KMS-11 (cell line): ENCODE measurements around the gene MRAP.

Source experiments
- H2AFZ ChIP-seq: fragments of 200-600 bp; sonication (generic); 2 replicates; pipeline ENCODE4 v1.6.1; 2016; ENCODE audit warnings: antibody characterized with exemption, mixed run types, low read depth
- H3K27ac ChIP-seq: fragments of 200-600 bp; sonication (generic); 2 replicates; pipeline ENCODE4 v1.6.1; 2016; ENCODE audit warnings: mild to moderate bottlenecking, mixed run types
- H3K27me3 ChIP-seq: fragments of 200-600 bp; sonication (generic); 2 replicates; pipeline ENCODE4 v1.6.1; 2017; ENCODE audit warnings: mild to moderate bottlenecking, low read depth, mixed run types, moderate library complexity; ENCODE audit not compliant: insufficient read depth
- H3K36me3 ChIP-seq: fragments of 200-600 bp; sonication (generic); 2 replicates; pipeline ENCODE4 v1.6.1; 2017; ENCODE audit warnings: mild to moderate bottlenecking, mixed run types; ENCODE audit not compliant: insufficient read depth
- H3K4me1 ChIP-seq: fragments of 200-600 bp; sonication (generic); 2 replicates; pipeline ENCODE4 v1.6.1; 2016; ENCODE audit warnings: mild to moderate bottlenecking, low read depth, mixed run types; ENCODE audit not compliant: poor library complexity, severe bottlenecking
- H3K4me2 ChIP-seq: fragments of 200-600 bp; sonication (generic); 2 replicates; pipeline ENCODE4 v1.7.0; 2016; ENCODE audit warnings: mild to moderate bottlenecking, mixed run types
- H3K4me3 ChIP-seq: fragments of 200-600 bp; sonication (generic); IDR thresholded peaks from 2 replicates; pipeline ENCODE4 v1.6.1; 2017; ENCODE audit warnings: low read depth, low read length, mixed read lengths; ENCODE audit not compliant: insufficient read depth
- H3K79me2 ChIP-seq: fragments of 200-600 bp; sonication (generic); 2 replicates; pipeline ENCODE4 v1.6.1; 2016; ENCODE audit warnings: low read depth, mixed run types; ENCODE audit not compliant: insufficient read depth
- H3K9ac ChIP-seq: fragments of 200-600 bp; sonication (generic); 2 replicates; pipeline ENCODE4 v1.6.1; 2016; ENCODE audit warnings: mild to moderate bottlenecking, mixed run types
- H4K20me1 ChIP-seq: fragments of 200-600 bp; sonication (generic); 2 replicates; pipeline ENCODE4 v1.6.1; 2016; ENCODE audit warnings: mild to moderate bottlenecking, mixed run types; ENCODE audit not compliant: insufficient read depth
- CTCF ChIP-seq: fragments of 200-600 bp; sonication (generic); conservative IDR thresholded peaks from 2 replicates; pipeline ENCODE4 v1.6.1; 2017; ENCODE audit warnings: low read depth, mild to moderate bottlenecking, antibody characterized with exemption, low read length, moderate library complexity, mixed read lengths

MRAP gene

GRCh38 chr21:32298658-32299081, at the start of gene MRAP:
TSS of gene MRAP (plus strand) at chr21:32298855. CDS start at chr21:32298972, 117 bp downstream.
- Histone ChIP-seq H3K36me3 (no peaks in the 10 kb centered on the region), H3K27ac (no peak within 1 kb of the TSS), H3K79me2 (no peaks in the 10 kb centered on the region), H3K4me2 (no peak within 1 kb of the TSS), H4K20me1 (no peaks in the 10 kb centered on the region), H3K9ac (no peak within 1 kb of the TSS), H2AFZ (no peak within 1 kb of the TSS), H3K4me1 (no peaks in the 10 kb centered on the region), H3K4me3 (no peak within 1 kb of the TSS), H3K27me3 (no peaks in the 10 kb centered on the region)
- no peak for TF ChIP-seq CTCF

GRCh38 chr21:32249511-32250280, 49.0 kb upstream of the MRAP start:
- no peak for TF ChIP-seq CTCF
- H3K27me3 ChIP-seq, result no peaks in the 10 kb centered on the region
- H2AFZ ChIP-seq, result no peak overlapping the region

GRCh38 chr21:32252136-32252535, 46.5 kb upstream of the MRAP start:
- H3K27ac ChIP-seq, result no peak overlapping the region
- no peak overlapping the region for H3K4me3 ChIP-seq
- no peak overlapping the region for H2AFZ ChIP-seq
- H3K4me2 ChIP-seq, result no peak overlapping the region
- no peaks in the 10 kb centered on the region for H3K4me1 ChIP-seq
- H3K36me3 ChIP-seq, result no peaks in the 10 kb centered on the region
- no peak overlapping the region for H3K9ac ChIP-seq
- H3K79me2 ChIP-seq, result no peaks in the 10 kb centered on the region
- no peaks in the 10 kb centered on the region for H3K27me3 ChIP-seq
- no peaks in the 10 kb centered on the region for H4K20me1 ChIP-seq
- TF ChIP-seq CTCF, result no peak

More at GRCh38 chr21:32249511-32250280, 49.0 kb upstream of the MRAP start:
- H3K4me1 ChIP-seq, result no peaks in the 10 kb centered on the region
- no peak overlapping the region for H3K27ac ChIP-seq
- H3K4me3 ChIP-seq, result no peak overlapping the region
- H3K36me3 ChIP-seq, result no peaks in the 10 kb centered on the region
- H3K9ac ChIP-seq, result no peak overlapping the region
- no peaks in the 10 kb centered on the region for H4K20me1 ChIP-seq
- H3K79me2 ChIP-seq, result no peaks in the 10 kb centered on the region
- H3K4me2 ChIP-seq, result no peak overlapping the region

- Histone ChIP-seq H3K4me2 (no peak overlapping the region), H3K4me1 (no peaks in the 10 kb centered on the region), H3K9ac (no peak overlapping the region), H3K4me3 (no peak overlapping the region), H4K20me1 (no peaks in the 10 kb centered on the region), H2AFZ (no peak overlapping the region), H3K27me3 (no peaks in the 10 kb centered on the region), H3K79me2 (no peaks in the 10 kb centered on the region), H3K36me3 (no peaks in the 10 kb centered on the region), H3K27ac (no peak overlapping the region)
- no peak for TF ChIP-seq CTCF
Observed at GRCh38 chr21:32253215-32253641, 45.4 kb upstream of the MRAP start.
